Effector memory CD8-positive, alpha-beta T cell (primary cell): ENCODE data around the gene DIO1.

Experiments
- ATAC-seq: fragments of 150-1000 bp; cut with Tn5 transposase; replicated peaks from 2 replicates; pipeline ENCODE4 v1.10.0; 2021; ENCODE audit warnings: mild to moderate bottlenecking, moderate library complexity
- DNase-seq, 3 experiments: peaks; one replicate each; pipeline ENCODE4 v3.0.0; 2021
- H3K27ac Mint-ChIP-seq, 2 donors: one replicate each; pipeline ENCODE4 v1.8.0; 2022; ENCODE audit warnings: mild to moderate bottlenecking in 2 of 2, mixed read lengths in 2 of 2, moderate library complexity in 2 of 2
- H3K27me3 Mint-ChIP-seq, 2 donors: one replicate each; pipeline ENCODE4 v1.8.0; 2022; ENCODE audit warnings: mixed read lengths in 2 of 2
- H3K36me3 Mint-ChIP-seq: one replicate; pipeline ENCODE4 v1.8.0; 2022; ENCODE audit warnings: mild to moderate bottlenecking, moderate library complexity, mixed read lengths; ENCODE audit not compliant: insufficient read depth
- H3K4me1 Mint-ChIP-seq, 2 donors: one replicate each; pipeline ENCODE4 v1.8.0; 2022; ENCODE audit warnings: low read depth in 2 of 2, mixed read lengths in 2 of 2
- H3K4me3 Mint-ChIP-seq, 2 donors: one replicate each; pipeline ENCODE4 v1.8.0; 2022; ENCODE audit warnings: mild to moderate bottlenecking in 2 of 2, mixed read lengths in 2 of 2, moderate library complexity in 2 of 2
- H3K9me3 Mint-ChIP-seq, 2 donors: one replicate each; pipeline ENCODE4 v1.8.0; 2022; ENCODE audit warnings: mixed read lengths in 2 of 2

Gene DIO1

DNA sequence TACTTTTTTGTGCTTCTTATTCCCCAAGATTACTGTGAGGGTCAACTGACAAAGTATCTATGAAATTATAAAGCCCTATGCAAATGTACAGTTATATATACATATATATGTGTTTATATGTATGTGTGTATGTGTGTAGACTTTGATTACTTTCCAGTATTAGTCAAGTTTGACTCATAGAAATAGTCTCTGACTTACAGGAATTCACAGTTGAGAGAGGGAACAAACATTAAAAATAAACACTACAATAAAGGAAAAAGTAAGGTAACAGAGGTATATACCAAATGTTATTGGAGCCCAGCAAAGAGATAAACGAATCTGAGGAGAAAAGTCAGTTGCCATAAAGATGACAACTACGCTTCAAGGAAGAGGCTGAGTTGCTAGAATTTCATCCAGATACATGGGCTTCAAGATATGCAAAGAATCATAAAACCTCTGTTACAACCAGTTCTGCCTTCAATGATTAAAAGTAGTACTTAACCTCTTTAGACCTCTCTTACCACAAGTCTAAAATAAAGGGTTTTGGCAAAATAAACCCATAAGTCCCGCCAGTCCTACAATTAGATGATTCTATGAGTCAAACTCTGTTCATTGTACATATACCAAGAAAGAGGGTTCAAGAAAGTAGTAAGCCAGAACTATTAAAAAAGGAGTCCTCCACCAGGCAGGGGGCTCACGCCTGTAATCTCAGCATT lies 44.3 kb downstream of the DIO1 start:
- no peaks in the 10 kb centered on the region for H3K9me3 Mint-ChIP-seq
- H3K27ac Mint-ChIP-seq: no peak overlapping the region
- peaks cover 9 to 28% of the 10 kb centered on the region in 2 donors for H3K4me1 Mint-ChIP-seq
- DNase-seq (no peak), ATAC-seq (no peak)
- no peak overlapping the region for H3K4me3 Mint-ChIP-seq
- H3K27me3 Mint-ChIP-seq: no peaks in the 10 kb centered on the region
- peaks cover 30% of the 10 kb centered on the region for H3K36me3 Mint-ChIP-seq

DNA sequence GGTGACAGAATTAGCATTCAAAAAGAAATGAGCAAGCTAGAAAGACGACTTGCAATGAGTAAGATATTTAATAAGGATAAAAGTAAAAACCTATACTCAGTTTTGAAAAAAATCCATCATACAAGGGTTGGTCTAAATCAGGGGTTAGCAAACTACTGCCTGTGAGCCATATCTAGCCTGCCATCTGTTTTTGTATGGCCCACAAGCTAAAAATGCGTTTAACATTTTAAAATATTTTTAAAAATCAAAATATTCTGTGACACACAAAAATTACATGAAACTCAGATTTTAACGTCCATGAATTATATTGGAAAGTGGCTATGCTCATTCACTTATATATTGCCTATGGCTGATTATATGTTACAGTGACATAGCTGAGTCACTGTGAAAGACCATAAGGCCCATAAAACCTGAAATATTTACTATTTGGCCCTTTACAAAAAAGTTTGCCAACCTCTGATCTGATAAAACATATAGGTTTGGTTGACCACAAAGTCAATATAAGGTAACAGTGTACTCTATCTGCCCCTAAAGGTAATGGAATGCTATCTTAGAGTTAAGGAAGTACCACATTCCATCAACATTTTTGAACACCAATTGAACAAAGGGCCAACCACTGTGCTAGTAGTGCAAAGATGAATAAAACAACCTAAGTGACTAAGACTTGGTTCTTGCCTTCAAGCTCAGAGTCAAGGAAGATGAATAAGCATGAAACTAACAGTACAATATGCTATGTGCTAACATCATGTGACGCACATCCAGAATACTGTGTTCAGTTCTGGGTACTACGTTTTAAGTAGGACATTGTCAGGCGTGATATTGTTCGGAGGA lies 48.4 kb downstream of the DIO1 start:
- Mint-ChIP-seq H3K4me1 (peaks cover 30 to 54% of the 10 kb centered on the region in 2 donors), H3K27me3 (no peaks in the 10 kb centered on the region), H3K27ac (no peak overlapping the region), H3K9me3 (no peaks in the 10 kb centered on the region), H3K4me3 (peak overlapping the region in 1 of 2 donors; percentile 98), H3K36me3 (peaks cover 30% of the 10 kb centered on the region)
- DNase-seq: no peak
- ATAC-seq: no peak

DNA sequence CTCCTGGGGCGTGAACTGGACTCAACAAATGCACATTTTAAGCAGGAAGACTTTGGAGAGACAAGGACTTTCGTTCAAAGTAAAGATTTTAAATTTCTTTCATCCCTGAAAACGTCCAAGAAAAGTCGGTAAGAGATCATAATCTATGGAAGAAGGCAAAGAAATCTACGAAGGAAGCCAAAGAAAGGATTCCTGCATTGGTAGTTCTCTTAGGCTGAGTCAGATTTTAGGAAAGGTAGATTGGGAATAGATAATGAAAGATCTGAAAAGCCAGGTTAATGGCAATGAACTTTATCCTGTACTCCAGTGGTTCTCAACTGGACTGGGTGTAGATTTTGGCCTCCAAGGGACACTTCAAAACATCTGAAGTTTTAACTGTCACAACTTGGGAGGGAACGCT lies 49.1 kb downstream of the DIO1 start:
- H3K36me3 Mint-ChIP-seq: peaks cover 23% of the 10 kb centered on the region
- no peak overlapping the region for H3K27ac Mint-ChIP-seq
- peak overlapping the region in 1 of 2 donors; percentile 98 for H3K4me3 Mint-ChIP-seq
- ATAC-seq (no peak), DNase-seq (no peak)
- H3K4me1 Mint-ChIP-seq: peaks cover 32 to 50% of the 10 kb centered on the region in 2 donors
- H3K27me3 Mint-ChIP-seq: no peaks in the 10 kb centered on the region
- no peaks in the 10 kb centered on the region for H3K9me3 Mint-ChIP-seq

DNA sequence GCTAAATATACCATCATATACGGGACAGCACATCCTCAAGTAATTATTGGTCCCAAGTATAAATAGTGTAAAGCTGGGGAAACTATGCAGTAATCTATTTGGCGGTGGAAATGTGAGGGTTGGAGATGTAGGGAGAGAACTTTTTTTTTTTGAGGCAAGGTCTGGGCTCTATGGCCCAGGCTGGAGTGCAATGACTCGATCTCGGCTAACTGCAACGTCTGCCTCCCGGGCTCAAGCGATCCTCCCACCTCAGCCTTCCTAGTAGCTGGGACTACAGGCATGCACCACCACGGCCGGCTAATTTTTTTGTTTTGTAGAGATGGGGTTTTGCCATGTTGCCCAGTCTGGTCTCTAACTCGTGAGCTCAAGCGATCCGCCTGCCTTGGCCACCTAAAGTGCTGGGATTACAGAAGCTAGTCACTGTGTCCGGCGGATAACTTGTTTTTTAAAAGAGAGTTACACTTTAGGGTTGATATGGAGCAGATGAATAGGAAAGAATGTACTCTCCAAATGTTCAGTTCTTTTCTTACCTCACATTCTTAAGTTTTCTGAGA lies 49.6 kb downstream of the DIO1 start:
- Mint-ChIP-seq H3K4me3 (peak overlapping the region; percentile 93 to 98), H3K27me3 (no peaks in the 10 kb centered on the region), H3K4me1 (peaks cover 32 to 47% of the 10 kb centered on the region in 2 donors), H3K27ac (peak overlapping the region; percentile 71 to 96), H3K9me3 (no peaks in the 10 kb centered on the region), H3K36me3 (peaks cover 18% of the 10 kb centered on the region)
- ATAC-seq (no peak), DNase-seq (no peak)

DNA sequence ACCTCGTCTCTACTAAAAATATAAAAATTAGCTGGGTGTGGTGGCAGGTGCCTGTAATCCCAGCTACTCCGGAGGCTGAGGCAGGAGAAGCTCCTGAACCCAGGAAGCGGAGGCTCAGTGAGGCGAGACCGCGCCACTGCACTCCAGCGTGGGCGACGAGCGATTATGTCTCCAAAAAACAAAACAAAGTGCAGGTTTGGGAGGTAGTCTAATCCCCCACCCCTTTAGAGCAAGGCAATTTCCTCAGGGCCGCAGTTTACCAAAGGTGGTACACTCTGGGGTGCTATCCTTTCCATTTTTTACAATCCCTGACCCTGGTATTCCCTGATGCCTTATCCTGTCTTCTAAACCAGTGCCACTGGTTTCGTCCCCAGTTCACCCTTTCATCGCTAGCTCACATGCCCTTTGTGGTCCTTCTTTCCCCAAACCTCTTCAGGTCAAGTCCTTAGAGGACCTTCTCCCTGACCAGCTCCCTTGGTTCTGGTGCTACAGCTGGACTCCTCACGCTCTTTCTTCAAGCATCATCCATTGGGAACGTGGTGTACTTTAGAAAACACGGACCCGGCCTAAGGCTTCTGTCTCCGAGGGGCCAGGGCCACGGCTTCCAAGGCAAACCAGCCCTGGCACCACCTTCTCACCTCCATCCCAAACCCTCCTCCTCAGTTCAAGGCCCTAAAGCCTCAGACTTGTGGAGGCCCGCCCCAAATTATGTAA lies 50.6 kb downstream of the DIO1 start:
- ATAC-seq: no peak
- Mint-ChIP-seq H3K4me3 (peak overlapping the region; percentile 93 to 98), H3K4me1 (peaks cover 32 to 42% of the 10 kb centered on the region in 2 donors), H3K36me3 (peaks cover 11% of the 10 kb centered on the region), H3K9me3 (no peaks in the 10 kb centered on the region), H3K27me3 (no peaks in the 10 kb centered on the region), H3K27ac (peak overlapping the region; percentile 96 to 97)
- DNase-seq: no peak

DNA sequence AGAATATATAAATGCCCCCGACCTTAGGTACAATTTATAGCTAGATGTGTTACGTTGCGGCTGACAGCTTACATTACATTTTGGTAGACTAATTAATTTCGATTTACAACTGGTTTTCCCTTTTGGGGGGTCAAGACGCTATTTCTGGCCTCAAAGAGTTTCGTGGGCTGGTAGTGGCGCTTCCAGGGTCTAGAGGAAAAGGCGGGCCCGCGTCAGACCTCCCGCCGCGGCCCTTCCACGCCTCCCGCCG lies 51.1 kb downstream of the DIO1 start:
- ATAC-seq (no peak), DNase-seq (no peak)
- no peaks in the 10 kb centered on the region for H3K9me3 Mint-ChIP-seq
- H3K36me3 Mint-ChIP-seq: peaks cover 11% of the 10 kb centered on the region
- H3K4me1 Mint-ChIP-seq: peaks cover 31 to 39% of the 10 kb centered on the region in 2 donors
- H3K27ac Mint-ChIP-seq: peak overlapping the region; percentile 96 to 97
- H3K27me3 Mint-ChIP-seq: no peaks in the 10 kb centered on the region
- H3K4me3 Mint-ChIP-seq: peak overlapping the region; percentile 93 to 98

DNA sequence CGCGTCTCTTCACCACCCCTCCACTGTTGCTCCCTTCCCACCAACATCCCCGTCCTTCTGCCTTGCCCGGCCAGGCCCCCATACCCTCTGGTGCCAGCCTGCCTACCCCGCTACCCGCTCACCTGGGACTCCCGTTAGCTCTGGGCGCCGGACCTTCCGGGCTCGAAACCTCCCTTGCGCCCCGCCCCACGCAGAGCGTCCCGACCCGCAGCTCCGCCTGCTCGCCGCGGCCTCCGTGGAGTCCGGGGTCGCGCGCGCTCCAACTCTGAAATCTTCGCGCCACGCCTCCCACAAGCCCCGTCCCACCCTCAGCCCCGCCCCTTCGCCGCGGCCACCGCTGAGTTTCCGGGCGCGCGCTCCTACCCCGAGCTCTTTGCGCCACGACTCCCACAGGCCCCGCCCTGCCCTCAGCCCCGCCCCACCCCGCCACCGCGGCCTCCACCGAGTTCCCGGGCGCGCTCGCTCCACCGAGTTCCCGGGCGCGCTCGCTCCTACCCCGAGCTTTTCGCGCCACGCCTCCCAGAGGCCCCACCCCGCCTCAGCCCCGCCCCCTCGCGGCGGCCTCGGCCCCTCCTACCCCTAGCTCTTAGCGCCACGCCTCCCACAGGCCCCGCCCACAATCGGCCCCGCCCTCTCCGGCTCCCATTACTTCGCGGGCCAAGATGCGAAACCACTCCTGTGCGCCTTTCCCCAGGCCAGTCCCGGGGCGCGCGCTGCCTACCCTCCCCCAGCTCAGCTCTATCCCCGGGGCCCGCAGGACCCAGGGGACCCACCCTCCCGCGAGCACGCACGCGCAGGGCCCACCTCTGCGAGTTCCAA lies 51.7 kb downstream of the DIO1 start, which contains the start of gene IFT25:
Gene IFT25, minus strand, starts transcription at position 267 of the 819 bp plus-strand sequence. CDS start 5,617 bp downstream, outside the sequence.
- Mint-ChIP-seq H3K27me3 (no peaks in the 10 kb centered on the region), H3K4me1 (peaks cover 29 to 36% of the 10 kb centered on the region in 2 donors), H3K27ac (peak within 1 kb of the TSS; percentile 96 to 97), H3K36me3 (peaks cover 11% of the 10 kb centered on the region), H3K4me3 (peak within 1 kb of the TSS; percentile 93 to 98), H3K9me3 (no peaks in the 10 kb centered on the region)
- DNase-seq (peak; percentile 99 to 100 (median 99)), ATAC-seq (peak; percentile 73)

DNA sequence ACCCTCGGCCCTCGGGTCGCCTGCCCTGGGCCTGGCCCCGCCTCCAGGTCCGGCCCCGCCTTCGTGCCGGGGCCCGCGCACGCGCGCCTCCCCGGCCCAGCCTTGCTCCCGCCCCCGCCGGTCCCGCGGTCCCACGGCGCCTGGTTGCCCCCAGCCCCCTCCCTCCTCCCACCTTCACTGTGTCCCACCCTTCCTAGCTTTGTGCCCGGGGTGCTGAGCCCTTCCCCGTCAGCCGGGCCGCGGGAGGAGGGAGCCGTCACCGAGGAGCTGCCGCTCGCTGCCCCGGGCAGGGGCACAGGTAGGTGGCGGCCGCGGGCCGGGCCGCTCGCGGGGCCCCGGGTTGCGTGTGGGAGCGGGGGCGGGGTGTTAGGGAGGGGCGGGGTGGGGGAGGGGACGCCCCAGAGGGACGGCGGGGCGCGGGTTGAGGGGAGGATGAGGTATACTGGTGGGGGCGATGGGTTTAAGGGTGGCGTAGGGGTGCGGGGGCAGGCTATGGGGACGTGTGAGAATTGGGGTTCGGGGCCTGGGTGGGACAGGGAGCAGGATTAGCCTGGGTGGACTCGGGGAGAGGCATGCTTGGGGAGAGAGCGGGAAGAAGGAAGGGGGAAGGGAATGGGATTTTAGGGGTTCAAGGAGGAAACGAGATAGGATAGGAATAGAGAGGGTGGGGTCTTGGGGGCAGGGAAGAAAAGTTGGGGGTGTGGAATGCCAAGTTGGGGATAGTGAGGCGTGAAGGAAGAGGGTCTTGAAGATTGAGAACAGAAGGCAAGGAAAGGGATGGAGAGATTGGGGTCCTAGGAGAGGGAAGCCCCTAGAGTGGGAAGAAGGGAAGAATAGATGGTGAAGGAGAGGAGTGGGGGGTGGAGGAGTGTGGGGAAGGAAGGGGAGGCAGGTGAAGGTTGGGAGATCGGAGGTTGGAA lies 52.5 kb downstream of the DIO1 start, which contains the start of gene LRRC42:
Gene LRRC42, plus strand, starts transcription at position 99 of the 920 bp plus-strand sequence. CDS start 5,650 bp downstream, outside the sequence.
- H3K4me1 Mint-ChIP-seq: peaks cover 29 to 36% of the 10 kb centered on the region in 2 donors
- no peaks in the 10 kb centered on the region for H3K9me3 Mint-ChIP-seq
- peak within 1 kb of the TSS; percentile 96 to 97 for H3K27ac Mint-ChIP-seq
- H3K27me3 Mint-ChIP-seq: no peaks in the 10 kb centered on the region
- peak within 1 kb of the TSS; percentile 93 to 98 for H3K4me3 Mint-ChIP-seq
- ATAC-seq (peak; percentile 63), DNase-seq (no peak)
- H3K36me3 Mint-ChIP-seq: peaks cover 14% of the 10 kb centered on the region

DNA sequence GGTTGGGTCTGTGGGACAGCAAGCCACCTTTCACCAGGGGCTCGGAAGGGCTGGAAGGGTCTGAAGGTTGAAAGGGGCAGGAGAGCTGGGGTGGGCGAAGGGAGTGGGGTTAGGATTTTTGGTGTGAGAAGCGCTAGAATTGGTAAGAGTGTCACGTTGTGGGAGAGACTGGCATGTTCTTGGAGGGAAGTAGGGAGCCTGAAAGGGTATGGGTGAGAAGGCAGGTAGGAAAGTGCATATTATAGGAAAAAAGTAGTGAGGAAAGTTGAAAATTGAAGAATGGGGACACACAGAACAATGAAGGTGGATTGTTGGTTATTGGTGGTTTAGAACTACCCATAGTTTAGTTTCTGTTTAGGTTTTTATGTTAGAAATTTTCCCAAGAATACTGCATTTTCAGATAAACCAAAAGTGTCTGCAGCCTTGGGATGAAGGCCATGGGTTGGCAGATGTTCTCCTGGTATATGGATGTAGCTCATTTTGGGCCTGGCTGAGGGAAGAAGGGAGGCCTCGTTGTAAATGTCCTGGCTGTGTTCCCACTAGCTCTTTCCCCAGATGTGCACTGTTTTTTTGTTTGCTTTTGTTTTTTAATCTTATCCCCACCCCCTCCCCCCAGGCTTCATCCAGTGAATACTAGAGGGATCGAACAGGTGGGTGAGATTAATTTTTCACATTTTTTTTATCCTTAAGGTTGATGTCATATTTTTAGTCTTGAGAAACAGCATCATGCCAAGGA lies 53.4 kb downstream of the DIO1 start:
- Mint-ChIP-seq H3K27me3 (no peaks in the 10 kb centered on the region), H3K4me1 (peaks cover 29 to 36% of the 10 kb centered on the region in 2 donors), H3K4me3 (peak overlapping the region; percentile 93 to 98), H3K9me3 (no peaks in the 10 kb centered on the region), H3K36me3 (peaks cover 19% of the 10 kb centered on the region), H3K27ac (peak overlapping the region; percentile 88 to 96)
- ATAC-seq (no peak), DNase-seq (no peak)

DNA sequence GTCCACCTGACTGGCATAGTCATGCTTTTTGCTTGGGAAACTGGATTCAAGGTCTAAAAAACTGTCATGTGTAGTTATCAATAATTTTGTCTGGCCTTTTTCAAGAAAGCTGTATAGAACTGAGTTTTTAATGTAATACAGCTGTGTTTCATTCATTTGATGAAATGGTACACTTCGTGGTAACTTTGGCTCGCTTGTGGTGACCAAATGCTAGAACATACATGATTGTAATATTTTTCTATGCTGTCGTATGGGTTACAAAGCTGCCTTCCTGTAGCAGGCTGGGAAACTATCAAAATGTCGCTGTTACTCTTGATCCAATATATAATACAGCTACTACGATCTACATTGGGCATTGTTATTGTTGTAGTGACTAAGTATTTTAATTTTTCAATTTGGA lies 54.3 kb downstream of the DIO1 start:
- H3K36me3 Mint-ChIP-seq: peaks cover 22% of the 10 kb centered on the region
- ATAC-seq (no peak), DNase-seq (no peak)
- H3K4me1 Mint-ChIP-seq: peaks cover 23 to 27% of the 10 kb centered on the region in 2 donors
- H3K27me3 Mint-ChIP-seq: no peaks in the 10 kb centered on the region
- no peak overlapping the region for H3K4me3 Mint-ChIP-seq
- no peaks in the 10 kb centered on the region for H3K9me3 Mint-ChIP-seq
- peak overlapping the region in 1 of 2 donors; percentile 88 for H3K27ac Mint-ChIP-seq
